GM19239 (cell line): ENCODE results near the gene EIF3L.
"Not testable (repeated sequence)": the region's sequence is repeated elsewhere in the genome, so short reads cannot be mapped to it uniquely, and the experiment has no call there.

Experiments
- DNase-seq: peaks from one replicate; pipeline ENCODE4 v3.0.0; 2011; ENCODE audit warnings: low spot score; ENCODE audit not compliant: insufficient read length
- FAIRE-seq: peaks from 2 replicates; lab custom pipeline; 2011; peaks lifted over from hg19 to GRCh38; lab: Jason Lieb, UNC

EIF3L gene

GRCh38 chr22:37849089-37849751, at the start of gene EIF3L:
Gene EIF3L (plus strand): TSS chr22:37849419. CDS start chr22:37849450, 31 bp downstream.
- FAIRE-seq (peak; percentile 87), DNase-seq (peak; percentile 94)

GRCh38 chr22:37799979-37800378, 49.2 kb upstream of the EIF3L start:
- not testable (repeated sequence) for DNase-seq, FAIRE-seq

GRCh38 chr22:37801946-37802309, 47.3 kb upstream of the EIF3L start:
- no peak for DNase-seq
- FAIRE-seq = no peak

GRCh38 chr22:37802310-37803194, 46.7 kb upstream of the EIF3L start:
- no peak for FAIRE-seq
- no peak for DNase-seq

- DNase-seq (no peak), FAIRE-seq (no peak)
Measured at GRCh38 chr22:37803195-37803638, 46.0 kb upstream of the EIF3L start.

- DNase-seq = no peak
Measured at GRCh38 chr22:37803639-37804351, 45.4 kb upstream of the EIF3L start.

GRCh38 chr22:37804352-37804880, 44.8 kb upstream of the EIF3L start:
- no peak for DNase-seq
- no peak for FAIRE-seq

More at GRCh38 chr22:37803639-37804351, 45.4 kb upstream of the EIF3L start:
- FAIRE-seq = no peak

GRCh38 chr22:37804881-37805809, 44.1 kb upstream of the EIF3L start:
- no peak for FAIRE-seq
- no peak for DNase-seq

GRCh38 chr22:37805810-37806277, 43.4 kb upstream of the EIF3L start:
- no peak for FAIRE-seq

GRCh38 chr22:37806409-37807333, 42.5 kb upstream of the EIF3L start:
- DNase-seq = no peak
- FAIRE-seq = no peak

More at GRCh38 chr22:37805810-37806277, 43.4 kb upstream of the EIF3L start:
- no peak for DNase-seq

GRCh38 chr22:37807410-37808293, 41.6 kb upstream of the EIF3L start, which contains the start of gene GCAT:
Gene GCAT (plus strand): TSS chr22:37807934. CDS start chr22:37807968, 34 bp downstream.
- DNase-seq (peak; percentile 99), FAIRE-seq (peak; percentile 98)

GRCh38 chr22:37808294-37808657, 40.9 kb upstream of the EIF3L start:
- DNase-seq (no peak), FAIRE-seq (no peak)

- no peak for DNase-seq
Measured at GRCh38 chr22:37809672-37810333, 39.4 kb upstream of the EIF3L start.

GRCh38 chr22:37811867-37812266, 37.4 kb upstream of the EIF3L start:
- DNase-seq = no peak
- FAIRE-seq = no peak

More at GRCh38 chr22:37809672-37810333, 39.4 kb upstream of the EIF3L start:
- no peak for FAIRE-seq

- FAIRE-seq (no peak), DNase-seq (no peak)
Measured at GRCh38 chr22:37812869-37813678, 36.1 kb upstream of the EIF3L start.

- DNase-seq = no peak
- FAIRE-seq = no peak
Measured at GRCh38 chr22:37815593-37815992, 33.6 kb upstream of the EIF3L start.
